DMS153 treated with DMSO at 0.1 percent for 48 hours (cell line): ENCODE measurements around the gene FOXO4.
A peak's percentile ranks its signal among the peaks of the same experiment; 100 is the strongest.
"Not testable (repeated sequence)": the region's sequence is repeated elsewhere in the genome, so short reads cannot be mapped to it uniquely, and the experiment has no call there.

Experiments used
- DNase-seq: peaks from one replicate; lab custom pipeline; 2025; ENCODE audit not compliant: unreplicated experiment; lab: John Stamatoyannopoulos, UW

FOXO4 gene, protein sequence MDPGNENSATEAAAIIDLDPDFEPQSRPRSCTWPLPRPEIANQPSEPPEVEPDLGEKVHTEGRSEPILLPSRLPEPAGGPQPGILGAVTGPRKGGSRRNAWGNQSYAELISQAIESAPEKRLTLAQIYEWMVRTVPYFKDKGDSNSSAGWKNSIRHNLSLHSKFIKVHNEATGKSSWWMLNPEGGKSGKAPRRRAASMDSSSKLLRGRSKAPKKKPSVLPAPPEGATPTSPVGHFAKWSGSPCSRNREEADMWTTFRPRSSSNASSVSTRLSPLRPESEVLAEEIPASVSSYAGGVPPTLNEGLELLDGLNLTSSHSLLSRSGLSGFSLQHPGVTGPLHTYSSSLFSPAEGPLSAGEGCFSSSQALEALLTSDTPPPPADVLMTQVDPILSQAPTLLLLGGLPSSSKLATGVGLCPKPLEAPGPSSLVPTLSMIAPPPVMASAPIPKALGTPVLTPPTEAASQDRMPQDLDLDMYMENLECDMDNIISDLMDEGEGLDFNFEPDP

DNA sequence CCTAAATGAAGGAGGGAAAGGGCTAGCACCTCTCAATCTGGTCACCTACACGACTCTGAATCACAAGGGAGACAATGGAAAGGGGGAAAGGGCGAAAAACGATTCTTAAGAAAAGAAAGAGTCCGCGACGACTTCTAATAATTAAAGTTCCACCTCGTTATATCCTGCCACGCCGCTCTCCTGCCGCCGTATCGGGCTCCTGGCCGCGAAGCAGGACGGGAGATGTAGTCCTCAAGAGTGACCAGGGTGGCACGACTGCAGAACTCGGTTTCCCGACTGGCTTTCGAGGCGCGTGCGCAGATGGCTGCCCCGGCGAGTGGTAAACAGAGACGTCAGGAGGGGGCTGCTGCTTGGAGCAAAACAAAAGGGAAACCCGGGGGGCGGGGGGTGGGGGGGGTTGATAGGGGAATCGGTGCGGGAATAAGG, at the start of gene FOXO4:
Gene FOXO4 (plus strand): TSS at position 297 of the 426 bp plus-strand sequence. CDS start 678 bp downstream, outside the sequence.
- peak; percentile 6 for DNase-seq

- DNase-seq, result not testable (repeated sequence)
Measured at GRCh38 chrX:71047891-71048290, 47.8 kb upstream of the FOXO4 start.

GRCh38 chrX:71052721-71053120, 42.9 kb upstream of the FOXO4 start:
- DNase-seq, result no peak

- DNase-seq, result no peak
Measured at GRCh38 chrX:71053217-71053621, 42.4 kb upstream of the FOXO4 start.

DNA sequence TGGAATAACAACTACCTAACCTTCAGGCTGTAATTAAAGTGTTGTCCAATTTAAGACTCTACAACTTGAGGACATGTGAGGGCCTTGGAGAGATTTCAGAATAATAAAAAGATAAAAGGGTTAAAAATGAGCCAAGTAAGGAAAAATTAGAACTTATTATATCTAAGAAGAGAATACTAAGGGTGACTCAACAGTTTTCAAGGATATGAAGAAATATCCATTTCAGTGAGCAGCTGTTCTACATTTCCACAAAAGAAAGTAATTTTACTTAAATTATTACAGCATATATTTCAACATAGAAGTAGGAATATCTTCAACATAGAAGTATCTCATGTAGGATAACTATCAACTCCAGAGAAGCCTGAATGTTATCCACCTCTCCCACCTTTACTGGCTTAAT, 38.8 kb upstream of the FOXO4 start:
- DNase-seq, result no peak

DNA sequence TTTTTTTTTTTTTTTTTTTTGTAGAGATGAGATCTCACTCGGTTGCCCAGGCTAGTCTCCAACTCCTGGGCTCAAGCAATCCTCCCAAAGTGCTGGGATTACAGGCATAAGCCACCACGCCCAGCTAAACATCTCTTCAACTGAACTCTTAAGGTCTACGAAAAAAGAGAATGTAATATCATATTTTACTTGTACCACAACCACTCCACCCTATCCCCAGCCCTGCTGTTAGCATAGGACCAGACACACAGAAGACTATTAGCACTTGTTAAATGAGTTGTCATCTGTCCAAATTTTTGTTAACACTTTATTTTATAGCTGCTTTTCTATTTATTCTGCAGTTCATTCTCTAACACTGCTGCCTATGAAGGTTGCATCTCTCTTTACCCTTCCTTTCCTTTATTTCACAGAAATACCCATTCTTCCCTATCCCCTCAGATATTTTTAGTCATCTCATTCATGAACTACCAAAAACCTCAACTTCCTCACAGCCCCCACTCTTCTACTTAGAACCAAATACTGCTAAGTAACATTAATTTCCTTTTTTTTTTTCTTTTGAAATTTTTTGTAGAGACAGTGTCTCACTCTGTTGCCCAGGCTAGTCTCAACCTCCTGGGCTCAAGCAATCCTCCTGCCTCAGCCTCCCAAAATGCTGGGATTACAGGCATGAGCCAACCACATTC, 37.7 kb upstream of the FOXO4 start:
- DNase-seq, result no peak

DNA sequence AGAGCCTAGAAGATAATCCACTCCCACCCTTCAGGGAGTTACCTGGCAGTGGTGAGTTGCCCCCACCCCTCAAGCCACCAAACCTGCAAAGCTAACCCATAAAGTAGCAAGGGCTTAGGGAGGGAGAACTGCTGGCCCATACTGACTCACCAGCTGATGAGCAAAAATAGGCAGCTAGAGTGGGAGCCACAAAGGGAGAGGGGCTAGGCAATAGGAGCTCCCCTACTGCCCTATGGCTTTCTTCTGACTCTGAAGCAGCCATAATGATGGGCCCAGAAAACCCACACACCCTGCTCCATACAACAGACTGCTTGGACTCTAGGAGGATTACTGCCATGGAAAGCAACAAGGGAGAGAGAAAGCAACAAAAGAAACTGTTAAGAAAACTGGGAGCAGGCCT, 35.5 kb upstream of the FOXO4 start:
- no peak for DNase-seq

DNA sequence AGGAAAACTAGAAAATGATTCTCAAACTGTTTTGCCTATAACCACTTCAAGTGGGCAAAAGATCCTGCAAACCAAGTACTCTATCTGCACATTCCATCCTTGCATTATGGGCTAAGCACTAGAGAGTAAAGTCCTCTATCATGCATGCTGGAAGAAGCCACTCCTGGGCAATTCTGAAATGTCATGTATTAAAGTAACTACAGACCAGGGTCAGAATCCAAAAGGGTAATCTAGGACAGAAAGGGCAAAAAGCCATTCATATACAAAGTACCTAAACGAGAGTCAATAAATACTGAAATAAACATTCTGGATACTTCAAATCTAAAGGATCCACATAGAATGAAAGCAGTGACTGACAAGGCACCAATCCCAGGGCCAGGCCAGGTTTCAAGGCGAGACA, 28.6 kb upstream of the FOXO4 start:
- DNase-seq, result no peak

DNA sequence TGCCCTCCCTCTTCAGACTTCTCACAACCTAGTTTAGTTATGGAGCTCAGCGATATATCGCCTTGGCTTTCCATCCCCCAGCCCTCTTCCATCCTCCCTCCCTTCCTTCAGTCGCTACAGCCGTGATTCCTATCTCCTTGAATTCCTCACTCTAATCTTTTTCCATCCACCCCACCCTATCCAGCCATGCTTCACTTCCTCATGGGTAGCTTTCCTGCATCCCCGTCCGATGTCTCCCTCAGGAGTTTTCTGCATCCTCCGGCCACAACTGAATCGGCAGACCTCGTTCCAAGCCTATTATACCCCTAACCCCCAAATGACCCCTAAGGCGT, 28.0 kb upstream of the FOXO4 start:
- DNase-seq, result no peak

- peak; percentile 71 for DNase-seq
Measured at GRCh38 chrX:71068044-71068918, 27.4 kb upstream of the FOXO4 start, which contains the start of gene SNX12. SNX12 (minus strand) TSS chrX:71068334; CDS start chrX:71068306, 28 bp downstream.

DNA sequence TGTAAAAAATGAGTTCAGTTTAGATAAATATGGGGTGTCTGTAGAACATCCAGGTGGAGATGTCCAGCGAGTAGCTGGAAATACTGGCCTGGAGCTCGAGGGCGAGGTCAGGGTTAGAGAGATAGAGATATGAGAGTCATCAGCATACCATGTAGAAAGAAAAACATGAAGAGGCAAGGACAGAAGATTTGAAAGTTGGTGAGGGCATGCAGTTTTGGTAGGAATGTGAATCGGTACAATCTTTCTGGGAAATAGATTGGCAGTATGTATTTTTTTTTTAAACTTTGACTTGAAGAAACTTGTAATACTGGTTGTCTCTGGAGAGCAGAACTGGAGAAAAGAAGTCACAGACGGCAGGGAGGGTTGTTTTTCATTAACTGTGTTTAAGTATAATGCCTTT, 25.1 kb upstream of the FOXO4 start:
- no peak for DNase-seq

GRCh38 chrX:71081330-71082123, 14.1 kb upstream of the FOXO4 start:
- no peak for DNase-seq

- DNase-seq, result no peak
Measured at GRCh38 chrX:71082124-71082647, 13.5 kb upstream of the FOXO4 start.

GRCh38 chrX:71082822-71083221, 12.8 kb upstream of the FOXO4 start:
- no peak for DNase-seq

DNA sequence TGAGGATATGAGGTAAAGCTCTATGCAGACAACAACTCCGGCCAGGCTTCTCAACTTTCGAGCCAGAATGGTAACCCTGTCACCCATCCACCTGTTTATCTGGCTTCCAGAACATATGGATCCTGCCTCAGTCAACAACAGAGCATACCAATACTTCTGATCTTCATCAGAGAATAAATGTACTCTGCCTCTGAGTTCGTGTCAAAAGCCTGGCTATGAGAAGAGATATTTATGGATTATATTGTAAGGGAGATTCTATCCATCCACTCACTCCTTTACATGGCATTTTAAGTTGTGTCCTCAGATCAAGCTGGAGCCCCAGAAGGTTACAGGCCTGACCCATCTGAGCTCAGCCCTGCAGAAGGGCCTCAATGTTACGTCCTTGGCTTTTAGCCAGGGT, 9.8 kb upstream of the FOXO4 start:
- DNase-seq, result no peak

DNA sequence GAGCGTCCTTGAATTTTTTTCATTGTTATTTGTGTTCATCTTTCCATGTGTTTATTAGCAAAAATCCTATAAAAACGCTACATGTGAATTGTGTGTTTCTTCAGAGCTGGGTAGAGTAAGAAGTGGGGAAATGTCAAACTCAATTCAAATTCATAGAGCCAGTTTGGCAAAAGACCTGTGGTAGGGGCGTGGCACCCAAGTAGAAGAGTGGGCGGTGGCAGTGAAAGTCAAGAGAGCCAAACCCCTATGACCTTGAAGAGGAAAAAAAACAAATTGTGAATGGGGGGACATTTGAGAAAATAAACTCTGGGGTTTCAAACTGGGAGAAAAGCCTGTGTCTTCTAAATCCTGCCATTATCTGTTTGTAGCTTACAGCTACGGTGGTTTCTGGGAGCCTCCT, 4.4 kb upstream of the FOXO4 start:
- no peak for DNase-seq

GRCh38 chrX:71095033-71095432, 618 bp upstream of the FOXO4 start:
- DNase-seq, result no peak

DNA sequence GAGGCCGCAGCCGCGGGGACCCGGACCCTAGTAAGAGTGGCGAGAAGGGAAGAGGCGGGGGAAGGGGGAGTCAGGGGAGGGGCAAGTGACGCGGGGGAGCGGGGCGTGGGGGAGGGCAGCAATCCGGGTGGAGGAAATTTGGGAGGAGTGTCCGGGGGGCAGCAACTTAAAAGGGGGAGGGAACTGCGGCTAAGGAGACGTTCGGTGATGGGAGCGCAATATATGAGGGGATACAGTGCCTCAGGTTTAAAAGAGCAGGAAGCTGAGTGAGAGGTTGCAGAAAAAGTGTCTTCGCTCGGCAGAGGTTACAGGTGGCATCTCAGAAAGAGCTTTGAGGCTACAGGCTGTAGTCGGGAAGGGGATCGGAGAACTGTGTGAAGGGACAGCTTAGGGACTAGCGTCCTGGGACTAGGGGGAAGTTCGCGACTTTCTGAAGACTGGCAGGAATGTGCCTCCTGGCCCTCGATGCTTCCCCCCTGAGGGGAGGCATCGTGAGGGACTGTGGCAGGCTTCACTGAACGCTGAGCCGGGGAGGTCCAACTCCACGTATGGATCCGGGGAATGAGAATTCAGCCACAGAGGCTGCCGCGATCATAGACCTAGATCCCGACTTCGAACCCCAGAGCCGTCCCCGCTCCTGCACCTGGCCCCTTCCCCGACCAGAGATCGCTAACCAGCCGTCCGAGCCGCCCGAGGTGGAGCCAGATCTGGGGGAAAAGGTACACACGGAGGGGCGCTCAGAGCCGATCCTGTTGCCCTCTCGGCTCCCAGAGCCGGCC, 519 bp downstream of the FOXO4 start:
- DNase-seq, result no peak

DNA sequence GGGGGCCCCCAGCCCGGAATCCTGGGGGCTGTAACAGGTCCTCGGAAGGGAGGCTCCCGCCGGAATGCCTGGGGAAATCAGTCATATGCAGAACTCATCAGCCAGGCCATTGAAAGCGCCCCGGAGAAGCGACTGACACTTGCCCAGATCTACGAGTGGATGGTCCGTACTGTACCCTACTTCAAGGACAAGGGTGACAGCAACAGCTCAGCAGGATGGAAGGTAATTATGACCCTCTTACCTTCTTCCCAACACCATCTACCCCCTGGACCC, 1.0 kb downstream of the FOXO4 start:
- DNase-seq, result no peak

DNA sequence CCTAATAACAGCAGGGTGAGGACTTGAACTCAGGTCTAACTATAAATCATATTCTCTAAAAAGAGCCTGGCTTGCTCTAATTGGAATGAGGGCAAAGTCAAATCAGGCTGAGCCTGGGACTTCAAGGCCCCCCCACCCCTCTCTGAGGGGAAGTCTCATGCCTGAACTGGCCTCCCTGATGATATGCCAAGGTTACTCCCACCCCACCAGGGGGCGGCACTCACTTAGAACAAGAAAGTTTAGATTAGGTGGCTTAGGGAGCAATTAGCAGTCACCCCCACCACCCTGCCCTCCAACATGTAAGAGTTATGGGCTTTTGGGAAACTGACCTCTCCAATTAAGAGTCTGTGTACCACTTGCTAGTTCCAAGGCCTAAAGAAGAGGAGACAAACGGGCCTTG, 2.7 kb downstream of the FOXO4 start:
- no peak for DNase-seq
